ENCODE measurements around the gene LBP. TPM values are rescaled to one million over a fixed set of nuclear protein-coding genes. Genes with fewer than 3 reads are reported as not detected.

The LBP gene
- total RNA-seq, 1 donor from 2014 or later = not detected

DNA sequence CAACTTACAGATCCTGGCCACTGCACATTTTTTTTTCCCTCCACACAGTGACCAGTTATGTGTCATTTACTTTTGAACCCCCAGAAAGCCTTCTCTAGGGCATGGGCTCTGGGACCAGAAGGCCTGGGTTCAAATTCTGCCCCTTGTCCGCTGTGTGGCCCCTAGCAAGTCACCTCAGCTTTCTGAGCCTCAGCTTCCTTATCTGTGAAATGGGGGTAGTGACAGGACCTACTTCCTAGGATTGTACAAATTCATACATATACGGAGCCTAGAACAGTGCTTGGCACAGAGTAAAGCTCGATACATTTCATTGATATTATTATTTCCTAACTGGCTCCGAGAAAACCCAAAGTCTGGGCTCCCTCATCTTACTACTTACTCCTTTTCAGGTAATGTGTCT lies 40.7 kb upstream of the LBP start:
- DNase-seq = no peak
- H3K9me3 Mint-ChIP-seq (ENCODE audit: unreplicated experiment) = no peaks in the 10 kb centered on the region
- no peaks in the 10 kb centered on the region for H3K36me3 Mint-ChIP-seq (ENCODE audit: unreplicated experiment)
- H3K4me3 Mint-ChIP-seq (ENCODE audit: unreplicated experiment) = no peak overlapping the region
- no peak overlapping the region for H3K27ac Mint-ChIP-seq (ENCODE audit: unreplicated experiment)
- peaks cover 6% of the 10 kb centered on the region for H3K4me1 Mint-ChIP-seq (ENCODE audit: low read depth, unreplicated experiment)
- TF ChIP-seq, protein P1, sequence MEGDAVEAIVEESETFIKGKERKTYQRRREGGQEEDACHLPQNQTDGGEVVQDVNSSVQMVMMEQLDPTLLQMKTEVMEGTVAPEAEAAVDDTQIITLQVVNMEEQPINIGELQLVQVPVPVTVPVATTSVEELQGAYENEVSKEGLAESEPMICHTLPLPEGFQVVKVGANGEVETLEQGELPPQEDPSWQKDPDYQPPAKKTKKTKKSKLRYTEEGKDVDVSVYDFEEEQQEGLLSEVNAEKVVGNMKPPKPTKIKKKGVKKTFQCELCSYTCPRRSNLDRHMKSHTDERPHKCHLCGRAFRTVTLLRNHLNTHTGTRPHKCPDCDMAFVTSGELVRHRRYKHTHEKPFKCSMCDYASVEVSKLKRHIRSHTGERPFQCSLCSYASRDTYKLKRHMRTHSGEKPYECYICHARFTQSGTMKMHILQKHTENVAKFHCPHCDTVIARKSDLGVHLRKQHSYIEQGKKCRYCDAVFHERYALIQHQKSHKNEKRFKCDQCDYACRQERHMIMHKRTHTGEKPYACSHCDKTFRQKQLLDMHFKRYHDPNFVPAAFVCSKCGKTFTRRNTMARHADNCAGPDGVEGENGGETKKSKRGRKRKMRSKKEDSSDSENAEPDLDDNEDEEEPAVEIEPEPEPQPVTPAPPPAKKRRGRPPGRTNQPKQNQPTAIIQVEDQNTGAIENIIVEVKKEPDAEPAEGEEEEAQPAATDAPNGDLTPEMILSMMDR (IDR thresholded peaks at IDR 0.05; ENCODE audit: partially characterized antibody, unreplicated experiment) = no peak
- peaks cover 3% of the 10 kb centered on the region for H3K27me3 Mint-ChIP-seq (ENCODE audit: unreplicated experiment)

DNA sequence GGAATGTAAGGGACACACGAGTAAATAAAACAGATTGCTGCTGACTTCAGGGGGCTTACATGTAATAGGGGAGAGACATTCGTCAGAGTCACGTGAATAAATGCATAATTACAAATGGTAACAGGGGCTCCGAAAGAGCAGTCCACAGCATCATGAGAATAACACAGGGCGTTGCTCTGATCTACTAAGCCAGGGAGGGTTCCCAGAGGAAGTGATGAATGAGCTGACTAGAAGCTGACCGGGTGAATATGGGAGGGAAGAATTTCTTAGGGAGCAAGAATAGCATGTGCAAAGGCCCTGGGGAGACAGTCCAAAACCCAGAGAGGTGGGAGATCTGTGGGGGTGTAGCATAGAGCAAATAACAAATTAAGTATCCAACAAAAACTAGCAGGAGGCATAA lies 39.9 kb upstream of the LBP start:
- no peak overlapping the region for H3K27ac Mint-ChIP-seq (ENCODE audit: unreplicated experiment)
- H3K4me1 Mint-ChIP-seq (ENCODE audit: low read depth, unreplicated experiment) = peaks cover 6% of the 10 kb centered on the region
- H3K4me3 Mint-ChIP-seq (ENCODE audit: unreplicated experiment) = no peak overlapping the region
- H3K27me3 Mint-ChIP-seq (ENCODE audit: unreplicated experiment) = peaks cover 3% of the 10 kb centered on the region
- TF ChIP-seq, protein P1 (IDR thresholded peaks at IDR 0.05; ENCODE audit: partially characterized antibody, unreplicated experiment) = no peak
- H3K36me3 Mint-ChIP-seq (ENCODE audit: unreplicated experiment) = no peaks in the 10 kb centered on the region
- DNase-seq = no peak
- H3K9me3 Mint-ChIP-seq (ENCODE audit: unreplicated experiment) = no peaks in the 10 kb centered on the region

DNA sequence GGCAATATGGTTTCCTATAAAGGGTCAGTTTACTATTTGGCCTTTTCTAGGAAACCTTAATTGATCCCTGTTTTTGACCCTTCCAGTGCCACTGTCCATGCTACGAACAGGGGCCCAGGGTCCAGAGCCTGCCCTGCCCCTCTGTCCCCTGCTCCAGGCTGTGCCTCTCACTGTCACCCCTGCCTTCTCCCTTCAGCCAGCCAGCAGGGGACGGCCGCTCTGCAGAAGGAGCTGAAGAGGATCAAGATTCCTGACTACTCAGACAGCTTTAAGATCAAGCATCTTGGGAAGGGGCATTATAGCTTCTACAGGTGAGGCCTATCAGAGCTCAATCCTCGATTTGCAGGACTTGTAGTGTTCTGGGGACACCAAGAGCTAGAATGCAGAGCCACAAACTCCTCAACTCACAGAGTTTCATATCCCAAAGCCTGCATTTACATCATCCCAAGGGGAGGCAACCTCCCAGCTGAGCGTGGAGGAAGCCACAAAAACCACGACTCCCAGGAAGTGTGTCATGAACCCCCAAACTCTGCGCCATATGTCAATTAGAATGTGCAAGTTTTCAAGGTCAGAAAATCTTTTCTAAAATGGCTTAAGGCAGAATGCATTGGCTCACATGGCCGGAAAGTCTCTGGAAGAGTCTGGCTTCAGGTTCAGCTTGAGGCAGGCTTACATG lies 38.8 kb upstream of the LBP start:
- DNase-seq = no peak
- Mint-ChIP-seq H3K27ac (ENCODE audit: unreplicated experiment) (no peak overlapping the region), H3K36me3 (ENCODE audit: unreplicated experiment) (no peaks in the 10 kb centered on the region), H3K9me3 (ENCODE audit: unreplicated experiment) (peaks cover 2% of the 10 kb centered on the region), H3K27me3 (ENCODE audit: unreplicated experiment) (peaks cover 3% of the 10 kb centered on the region), H3K4me1 (ENCODE audit: low read depth, unreplicated experiment) (peaks cover 6% of the 10 kb centered on the region), H3K4me3 (ENCODE audit: unreplicated experiment) (no peak overlapping the region)
- TF ChIP-seq, protein P1 (IDR thresholded peaks at IDR 0.05; ENCODE audit: partially characterized antibody, unreplicated experiment) = no peak

DNA sequence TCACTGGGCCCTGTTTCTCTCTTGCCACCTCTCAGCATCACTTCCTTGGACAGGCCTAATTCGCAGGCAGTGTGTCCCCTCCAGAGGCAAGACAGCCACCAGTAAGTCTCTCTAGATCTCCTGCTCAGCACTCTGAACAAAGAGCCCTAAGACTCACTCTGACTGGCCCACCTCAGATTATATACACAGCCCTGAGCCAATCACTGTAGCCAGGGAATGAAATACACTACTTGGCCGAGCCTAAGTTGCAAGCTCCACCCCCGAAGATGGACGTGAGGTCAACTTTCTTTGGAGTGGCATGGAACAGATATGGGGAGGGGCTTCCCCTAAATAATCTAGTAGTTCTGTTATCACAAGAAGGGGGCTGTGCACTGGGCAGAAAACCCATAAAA lies 38.2 kb upstream of the LBP start:
- no peak overlapping the region for H3K4me3 Mint-ChIP-seq (ENCODE audit: unreplicated experiment)
- peaks cover 3% of the 10 kb centered on the region for H3K27me3 Mint-ChIP-seq (ENCODE audit: unreplicated experiment)
- H3K36me3 Mint-ChIP-seq (ENCODE audit: unreplicated experiment) = no peaks in the 10 kb centered on the region
- TF ChIP-seq, protein P1 (IDR thresholded peaks at IDR 0.05; ENCODE audit: partially characterized antibody, unreplicated experiment) = no peak
- DNase-seq = no peak
- H3K27ac Mint-ChIP-seq (ENCODE audit: unreplicated experiment) = no peak overlapping the region
- peaks cover 2% of the 10 kb centered on the region for H3K9me3 Mint-ChIP-seq (ENCODE audit: unreplicated experiment)
- peaks cover 4% of the 10 kb centered on the region for H3K4me1 Mint-ChIP-seq (ENCODE audit: low read depth, unreplicated experiment)

- DNase-seq = no peak
- Mint-ChIP-seq H3K4me1 (ENCODE audit: low read depth, unreplicated experiment) (no peaks in the 10 kb centered on the region), H3K27ac (ENCODE audit: unreplicated experiment) (no peak overlapping the region), H3K9me3 (ENCODE audit: unreplicated experiment) (peaks cover 2% of the 10 kb centered on the region), H3K4me3 (ENCODE audit: unreplicated experiment) (no peak overlapping the region), H3K27me3 (ENCODE audit: unreplicated experiment) (peaks cover 3% of the 10 kb centered on the region), H3K36me3 (ENCODE audit: unreplicated experiment) (no peaks in the 10 kb centered on the region)
- TF ChIP-seq, protein P1 (IDR thresholded peaks at IDR 0.05; ENCODE audit: partially characterized antibody, unreplicated experiment) = no peak
Measured at GRCh38 chr20:38308447-38308846, 37.8 kb upstream of the LBP start.
